Endothelial cell (in vitro differentiated cells): Measurements from ENCODE around the gene ITPR2. TPM values are rescaled to one million over a fixed set of nuclear protein-coding genes. Genes with fewer than 3 reads are reported as not detected.

Source experiments
- DNase-seq: peaks from one replicate; pipeline ENCODE4 v3.0.0; 2021; ENCODE audit warnings: low spot score
- H3K27ac Mint-ChIP-seq: one replicate; pipeline ENCODE4 v1.8.0; 2021; ENCODE audit warnings: mixed read lengths, inconsistent platforms; ENCODE audit not compliant: unreplicated experiment
- H3K27me3 Mint-ChIP-seq: one replicate; pipeline ENCODE4 v1.8.0; 2021; ENCODE audit warnings: mild to moderate bottlenecking, moderate library complexity, mixed read lengths, inconsistent platforms; ENCODE audit not compliant: unreplicated experiment
- H3K36me3 Mint-ChIP-seq: one replicate; pipeline ENCODE4 v1.8.0; 2021; ENCODE audit warnings: mild to moderate bottlenecking, low read depth, mixed read lengths, inconsistent platforms; ENCODE audit not compliant: unreplicated experiment
- H3K4me1 Mint-ChIP-seq: one replicate; pipeline ENCODE4 v1.8.0; 2021; ENCODE audit warnings: mild to moderate bottlenecking, mixed read lengths, inconsistent platforms; ENCODE audit not compliant: unreplicated experiment
- H3K4me3 Mint-ChIP-seq: one replicate; pipeline ENCODE4 v1.8.0; 2021; ENCODE audit warnings: mild to moderate bottlenecking, mixed read lengths, inconsistent platforms; ENCODE audit not compliant: unreplicated experiment
- H3K9me3 Mint-ChIP-seq: one replicate; pipeline ENCODE4 v1.8.0; 2021; ENCODE audit warnings: mixed read lengths, inconsistent platforms; ENCODE audit not compliant: unreplicated experiment
- total RNA-seq: library from RNA; stranded (reverse); fragmentation: NEBNext Ultra II Directional; extraction: Animal tissue kit (Norgen Biotek cat#: 25700); gene quantifications from one replicate; pipeline ENCODE4 v1.2.1, GENCODE V29; 2021; ENCODE audit not compliant: unreplicated experiment
- TF ChIP-seq, protein P1 (sequence below): fragments of 200-600 bp; sonication (generic); IDR thresholded peaks from one replicate; pipeline ENCODE4 v1.5.0; 2021; ENCODE audit warnings: antibody characterized with exemption; ENCODE audit not compliant: unreplicated experiment

ITPR2 gene
- total RNA-seq, 1 donor from 2014 or later = 33.8 TPM

DNA sequence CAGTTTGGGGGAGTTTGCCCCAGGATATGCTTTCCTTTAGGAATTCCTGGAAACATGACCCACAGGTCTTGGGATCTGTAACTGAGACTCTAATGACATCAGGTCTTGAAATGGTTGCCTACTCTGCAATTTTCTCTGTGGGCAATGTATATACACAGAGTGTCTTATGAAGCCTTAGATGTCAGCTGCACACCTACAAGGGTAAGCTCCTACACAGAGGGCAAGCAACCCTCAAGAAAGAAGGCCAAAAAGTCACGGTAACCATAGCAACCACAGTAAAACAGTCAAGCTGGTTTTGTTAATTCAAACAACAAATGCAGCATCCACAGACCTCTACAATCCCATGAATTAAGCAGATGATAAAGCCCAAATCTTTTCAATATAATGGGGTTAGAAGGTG is 344.6 kb downstream of the ITPR2 start:
- Mint-ChIP-seq H3K36me3 (peaks cover 10% of the 10 kb centered on the region), H3K27me3 (peaks cover 2% of the 10 kb centered on the region), H3K9me3 (no peaks in the 10 kb centered on the region), H3K4me1 (no peaks in the 10 kb centered on the region), H3K27ac (no peak overlapping the region), H3K4me3 (no peak overlapping the region)
- no peak for DNase-seq
- TF ChIP-seq, protein P1, sequence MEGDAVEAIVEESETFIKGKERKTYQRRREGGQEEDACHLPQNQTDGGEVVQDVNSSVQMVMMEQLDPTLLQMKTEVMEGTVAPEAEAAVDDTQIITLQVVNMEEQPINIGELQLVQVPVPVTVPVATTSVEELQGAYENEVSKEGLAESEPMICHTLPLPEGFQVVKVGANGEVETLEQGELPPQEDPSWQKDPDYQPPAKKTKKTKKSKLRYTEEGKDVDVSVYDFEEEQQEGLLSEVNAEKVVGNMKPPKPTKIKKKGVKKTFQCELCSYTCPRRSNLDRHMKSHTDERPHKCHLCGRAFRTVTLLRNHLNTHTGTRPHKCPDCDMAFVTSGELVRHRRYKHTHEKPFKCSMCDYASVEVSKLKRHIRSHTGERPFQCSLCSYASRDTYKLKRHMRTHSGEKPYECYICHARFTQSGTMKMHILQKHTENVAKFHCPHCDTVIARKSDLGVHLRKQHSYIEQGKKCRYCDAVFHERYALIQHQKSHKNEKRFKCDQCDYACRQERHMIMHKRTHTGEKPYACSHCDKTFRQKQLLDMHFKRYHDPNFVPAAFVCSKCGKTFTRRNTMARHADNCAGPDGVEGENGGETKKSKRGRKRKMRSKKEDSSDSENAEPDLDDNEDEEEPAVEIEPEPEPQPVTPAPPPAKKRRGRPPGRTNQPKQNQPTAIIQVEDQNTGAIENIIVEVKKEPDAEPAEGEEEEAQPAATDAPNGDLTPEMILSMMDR = no peak

GRCh38 chr12:26473291-26473690 is 359.7 kb downstream of the ITPR2 start:
- H3K4me1 Mint-ChIP-seq = no peaks in the 10 kb centered on the region
- H3K36me3 Mint-ChIP-seq = peaks cover 20% of the 10 kb centered on the region
- DNase-seq = no peak
- H3K4me3 Mint-ChIP-seq = no peak overlapping the region
- TF ChIP-seq, protein P1 = no peak
- no peaks in the 10 kb centered on the region for H3K9me3 Mint-ChIP-seq
- no peaks in the 10 kb centered on the region for H3K27me3 Mint-ChIP-seq
- H3K27ac Mint-ChIP-seq = no peak overlapping the region

DNA sequence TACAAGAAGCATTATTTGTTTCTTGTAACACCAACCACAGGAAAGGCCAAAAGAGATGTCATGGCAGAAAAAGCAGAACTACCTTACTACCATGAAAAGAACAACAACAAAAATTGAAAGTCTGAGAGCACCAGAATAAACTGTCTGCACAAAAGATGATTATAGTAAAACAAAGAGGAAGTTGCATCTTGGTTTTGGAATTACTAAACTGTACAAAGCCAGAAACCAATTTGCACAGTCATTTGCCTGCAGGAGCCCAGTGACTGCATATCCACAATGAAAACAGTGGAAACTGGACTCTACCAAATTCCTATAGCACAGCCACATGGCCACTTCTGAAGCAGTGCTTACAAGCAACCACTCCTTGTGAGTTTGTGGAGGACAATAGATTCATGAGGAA is 361.4 kb downstream of the ITPR2 start:
- Mint-ChIP-seq H3K4me3 (no peak overlapping the region), H3K4me1 (no peaks in the 10 kb centered on the region), H3K9me3 (no peaks in the 10 kb centered on the region), H3K27ac (no peak overlapping the region), H3K27me3 (no peaks in the 10 kb centered on the region), H3K36me3 (peaks cover 20% of the 10 kb centered on the region)
- TF ChIP-seq, protein P1 = no peak
- no peak for DNase-seq

- H3K27ac Mint-ChIP-seq = no peak overlapping the region
Measured at GRCh38 chr12:26469421-26470180, 363.4 kb downstream of the ITPR2 start.

DNA sequence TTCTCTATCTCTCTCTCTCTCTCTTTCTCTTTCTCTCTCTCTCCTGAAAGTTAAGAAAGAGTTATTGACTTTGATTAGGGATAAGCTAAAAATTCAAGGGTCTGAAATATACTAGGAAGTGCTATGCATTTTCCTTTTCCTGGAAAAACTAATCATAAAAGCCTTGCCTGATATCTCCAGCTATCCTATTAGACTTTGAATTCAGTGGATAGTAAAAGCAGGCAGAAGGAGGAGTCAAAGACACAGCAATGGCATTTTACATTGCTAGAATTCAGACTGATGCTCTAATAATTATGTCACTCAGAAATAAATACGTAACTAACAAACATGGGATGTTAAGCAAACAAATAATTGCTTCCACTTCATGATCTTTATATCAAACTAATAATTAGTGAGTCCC is 365.6 kb downstream of the ITPR2 start:
- H3K36me3 Mint-ChIP-seq = no peaks in the 10 kb centered on the region
- peaks cover 3% of the 10 kb centered on the region for H3K27me3 Mint-ChIP-seq
- TF ChIP-seq, protein P1 = no peak
- H3K4me3 Mint-ChIP-seq = no peak overlapping the region
- H3K9me3 Mint-ChIP-seq = no peaks in the 10 kb centered on the region
- no peaks in the 10 kb centered on the region for H3K4me1 Mint-ChIP-seq
- no peak overlapping the region for H3K27ac Mint-ChIP-seq
- no peak for DNase-seq

More at GRCh38 chr12:26469421-26470180, 363.4 kb downstream of the ITPR2 start:
- Mint-ChIP-seq H3K4me3 (no peak overlapping the region), H3K4me1 (no peaks in the 10 kb centered on the region), H3K9me3 (no peaks in the 10 kb centered on the region), H3K27me3 (no peaks in the 10 kb centered on the region), H3K36me3 (peaks cover 9% of the 10 kb centered on the region)
- no peak for DNase-seq
- TF ChIP-seq, protein P1 = no peak
